ENCODE data around the gene CREB5. TPM values are rescaled to one million over a fixed set of nuclear protein-coding genes. Genes with fewer than 3 reads are reported as not detected.

Gene CREB5
- total RNA-seq, 1 experiment from 2014 or later: 2.1 TPM

DNA sequence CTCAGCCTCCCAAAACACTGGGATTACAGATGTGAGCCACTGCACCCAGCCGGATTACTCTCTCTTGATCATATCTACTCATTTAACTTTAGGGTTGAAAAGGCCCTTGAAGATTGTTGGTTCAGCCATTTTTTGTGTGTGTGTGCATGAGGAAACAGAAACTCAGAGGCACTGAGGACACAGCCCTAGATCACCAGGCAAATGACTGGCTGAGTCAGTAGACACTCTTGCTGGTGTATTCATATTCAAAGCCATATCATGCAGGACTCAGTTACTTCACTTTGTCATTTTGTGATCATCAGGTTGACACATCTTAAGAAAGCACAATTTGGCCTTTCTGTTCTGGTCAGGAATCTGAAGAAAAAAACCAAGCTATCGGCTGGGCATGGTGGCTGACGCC is 292.4 kb downstream of the CREB5 start:
- no TSS peak for BruUV-seq (replicated peaks)
- Histone ChIP-seq H3K27ac (no peak overlapping the region), H3K4me1 (replicated peaks; ENCODE audit: insufficient read depth) (peaks cover 5% of the 10 kb centered on the region; the same call in 1 of the 2 replicates), H3F3A (ENCODE audit: insufficient read depth, low read depth) (no peaks in the 10 kb centered on the region), H3K27me3 (ENCODE audit: insufficient read depth, low read depth) (no peaks in the 10 kb centered on the region), H2AFZ (no peak overlapping the region), H3K79me2 (ENCODE audit: low read depth) (no peaks in the 10 kb centered on the region), H3K9me2 (ENCODE audit: insufficient read depth) (no peaks in the 10 kb centered on the region), H3K4me2 (no peak overlapping the region), H3K9me3 (ENCODE audit: insufficient read depth, low read depth) (no peaks in the 10 kb centered on the region), H4K20me1 (ENCODE audit: insufficient read depth) (no peaks in the 10 kb centered on the region), H3K4me3 (no peak overlapping the region), H3K36me3 (ENCODE audit: low read depth) (no peaks in the 10 kb centered on the region)
- CTCF ChIA-PET: no interaction called here
- POLR2A ChIA-PET (ENCODE audit: unreplicated experiment): no interaction called here
- no peak for DNase-seq
- intact Hi-C loops (cut with micrococcal nuclease; ENCODE audit: unreplicated experiment): no loop called here
- TF ChIP-seq EZH2 (IDR thresholded peaks at IDR 0.05; ENCODE audit: low read depth): no peak
- TF ChIP-seq, protein P1, sequence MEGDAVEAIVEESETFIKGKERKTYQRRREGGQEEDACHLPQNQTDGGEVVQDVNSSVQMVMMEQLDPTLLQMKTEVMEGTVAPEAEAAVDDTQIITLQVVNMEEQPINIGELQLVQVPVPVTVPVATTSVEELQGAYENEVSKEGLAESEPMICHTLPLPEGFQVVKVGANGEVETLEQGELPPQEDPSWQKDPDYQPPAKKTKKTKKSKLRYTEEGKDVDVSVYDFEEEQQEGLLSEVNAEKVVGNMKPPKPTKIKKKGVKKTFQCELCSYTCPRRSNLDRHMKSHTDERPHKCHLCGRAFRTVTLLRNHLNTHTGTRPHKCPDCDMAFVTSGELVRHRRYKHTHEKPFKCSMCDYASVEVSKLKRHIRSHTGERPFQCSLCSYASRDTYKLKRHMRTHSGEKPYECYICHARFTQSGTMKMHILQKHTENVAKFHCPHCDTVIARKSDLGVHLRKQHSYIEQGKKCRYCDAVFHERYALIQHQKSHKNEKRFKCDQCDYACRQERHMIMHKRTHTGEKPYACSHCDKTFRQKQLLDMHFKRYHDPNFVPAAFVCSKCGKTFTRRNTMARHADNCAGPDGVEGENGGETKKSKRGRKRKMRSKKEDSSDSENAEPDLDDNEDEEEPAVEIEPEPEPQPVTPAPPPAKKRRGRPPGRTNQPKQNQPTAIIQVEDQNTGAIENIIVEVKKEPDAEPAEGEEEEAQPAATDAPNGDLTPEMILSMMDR (conservative IDR thresholded peaks at IDR 0.05): no peak

DNA sequence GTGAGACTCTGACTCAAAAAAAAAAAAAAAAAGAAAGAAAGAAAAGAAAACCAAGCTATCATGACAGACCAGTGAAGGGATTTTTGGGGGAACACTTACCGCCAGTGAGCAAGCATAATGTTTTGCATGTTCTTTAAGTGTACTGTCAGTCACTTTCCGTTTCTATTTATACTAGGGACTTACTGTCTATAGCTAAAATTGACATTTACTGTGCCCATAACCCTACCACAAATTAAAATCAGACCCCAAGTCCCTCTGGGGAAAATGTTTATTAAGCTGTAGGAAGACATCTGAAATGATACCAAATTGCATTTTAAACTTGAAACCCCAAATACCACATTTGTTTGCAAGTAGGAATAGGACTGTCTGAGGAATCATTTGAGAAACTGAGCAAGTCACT is 293.0 kb downstream of the CREB5 start:
- peaks cover 5% of the 10 kb centered on the region; the same call in 1 of the 2 replicates for H3K4me1 ChIP-seq (replicated peaks; ENCODE audit: insufficient read depth)
- no peak overlapping the region for H2AFZ ChIP-seq
- no peak for TF ChIP-seq EZH2 (IDR thresholded peaks at IDR 0.05; ENCODE audit: low read depth)
- TF ChIP-seq, protein P1 (conservative IDR thresholded peaks at IDR 0.05): no peak
- no peaks in the 10 kb centered on the region for H4K20me1 ChIP-seq (ENCODE audit: insufficient read depth)
- intact Hi-C loops (cut with micrococcal nuclease; ENCODE audit: unreplicated experiment): no loop called here
- no peak overlapping the region for H3K27ac ChIP-seq
- H3K79me2 ChIP-seq (ENCODE audit: low read depth): no peaks in the 10 kb centered on the region
- H3K4me2 ChIP-seq: no peak overlapping the region
- ChIA-PET POLR2A (ENCODE audit: unreplicated experiment) (no interaction called here), CTCF (no interaction called here)
- no peak overlapping the region for H3K4me3 ChIP-seq
- H3F3A ChIP-seq (ENCODE audit: insufficient read depth, low read depth): no peaks in the 10 kb centered on the region
- no peaks in the 10 kb centered on the region for H3K27me3 ChIP-seq (ENCODE audit: insufficient read depth, low read depth)
- H3K9me3 ChIP-seq (ENCODE audit: insufficient read depth, low read depth): no peaks in the 10 kb centered on the region
- H3K36me3 ChIP-seq (ENCODE audit: low read depth): no peaks in the 10 kb centered on the region
- BruUV-seq (replicated peaks): no TSS peak
- no peaks in the 10 kb centered on the region for H3K9me2 ChIP-seq (ENCODE audit: insufficient read depth)
- no peak for DNase-seq

DNA sequence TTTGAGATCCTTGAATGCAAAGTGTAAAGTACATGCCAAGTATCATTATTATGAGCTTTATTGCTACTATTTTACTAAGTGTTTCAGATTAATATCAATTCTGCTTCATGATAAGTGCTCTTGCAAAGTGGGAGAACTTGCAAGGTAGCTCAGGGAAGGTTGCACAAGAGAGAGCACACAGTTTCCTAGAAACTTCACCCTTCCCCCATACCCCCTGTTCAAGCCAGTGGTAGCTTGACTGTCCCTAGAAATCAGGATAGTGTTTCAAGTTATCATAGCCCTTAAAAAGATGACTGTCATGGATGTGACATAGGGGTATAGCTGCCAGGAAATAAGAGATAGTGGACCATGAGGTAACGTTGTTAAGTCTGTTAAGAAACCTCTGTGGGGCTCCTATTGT is 294.3 kb downstream of the CREB5 start:
- H3K4me1 ChIP-seq (replicated peaks; ENCODE audit: insufficient read depth): peaks cover 5% of the 10 kb centered on the region; the same call in 1 of the 2 replicates
- no peaks in the 10 kb centered on the region for H3K36me3 ChIP-seq (ENCODE audit: low read depth)
- no peaks in the 10 kb centered on the region for H4K20me1 ChIP-seq (ENCODE audit: insufficient read depth)
- no peak overlapping the region for H2AFZ ChIP-seq
- no peak for TF ChIP-seq EZH2 (IDR thresholded peaks at IDR 0.05; ENCODE audit: low read depth)
- TF ChIP-seq, protein P1 (conservative IDR thresholded peaks at IDR 0.05): no peak
- H3K9me2 ChIP-seq (ENCODE audit: insufficient read depth): no peaks in the 10 kb centered on the region
- peak in 1 of 2 experiments; percentile 38 for DNase-seq
- intact Hi-C loops (cut with micrococcal nuclease; ENCODE audit: unreplicated experiment): loop anchor here (2.0 kb wide), 1 partner anchor 74 kb away; no protein-coding TSS in a partner anchor
- ChIA-PET POLR2A (ENCODE audit: unreplicated experiment) (no interaction called here), CTCF (no interaction called here)
- H3F3A ChIP-seq (ENCODE audit: insufficient read depth, low read depth): no peaks in the 10 kb centered on the region
- no peak overlapping the region for H3K4me2 ChIP-seq
- H3K4me3 ChIP-seq: no peak overlapping the region
- no peaks in the 10 kb centered on the region for H3K79me2 ChIP-seq (ENCODE audit: low read depth)
- no peak overlapping the region for H3K27ac ChIP-seq
- no TSS peak for BruUV-seq (replicated peaks)
- H3K9me3 ChIP-seq (ENCODE audit: insufficient read depth, low read depth): no peaks in the 10 kb centered on the region
- H3K27me3 ChIP-seq (ENCODE audit: insufficient read depth, low read depth): no peaks in the 10 kb centered on the region
